Measurements from ENCODE around the gene CST3.

DNA sequence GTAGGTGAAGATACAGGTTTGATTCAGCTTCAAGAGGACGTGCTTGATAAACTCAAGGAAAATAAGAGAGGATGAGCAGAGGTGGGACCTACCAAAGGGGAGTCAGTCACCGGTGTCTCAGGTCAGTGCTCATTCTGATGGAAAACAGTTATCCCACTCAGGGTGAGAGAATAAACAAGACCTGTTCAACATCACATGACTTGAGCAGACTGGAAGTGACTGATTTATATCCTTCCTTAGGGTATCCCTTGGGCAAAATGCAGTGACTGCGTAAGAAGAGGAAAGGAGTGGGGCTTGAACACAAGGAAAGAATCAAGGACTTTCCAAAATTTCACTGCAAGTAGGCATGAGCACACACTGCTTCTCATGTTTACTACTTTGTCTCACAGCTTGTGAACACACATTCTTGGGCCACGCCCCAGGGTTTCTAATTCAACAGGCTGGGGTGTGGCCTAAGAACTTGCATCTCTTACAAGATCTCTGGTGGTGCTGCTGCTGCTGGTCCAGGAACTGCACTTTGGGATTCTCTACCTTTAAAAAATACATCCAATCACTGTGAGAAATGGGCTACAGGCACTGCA, 11.6 kb downstream of the CST3 start:
- TF ChIP-seq POLR2A (IDR thresholded peaks at IDR 0.05; ENCODE audit: low read depth, low read length): no peak
- TF ChIP-seq CHD2 (IDR thresholded peaks at IDR 0.05; ENCODE audit: borderline replicate concordance, low read depth, low read length): no peak
- no peak for TF ChIP-seq MYC (IDR thresholded peaks at IDR 0.05; ENCODE audit: insufficient read depth, insufficient read length, insufficient replicate concordance, low read length, severe bottlenecking)

All from GM12878 (cell line).